ENCODE results near the gene GGTLC2. TPM values are rescaled to one million over a fixed set of nuclear protein-coding genes. Genes with fewer than 3 reads are reported as not detected.
"Not testable (repeated sequence)": the region's sequence is repeated elsewhere in the genome, so short reads cannot be mapped to it uniquely, and the experiment has no call there.

The GGTLC2 gene
- total and polyA plus RNA-seq, 2 donors, result 0.07 TPM; not detected in 1

- WGBS, result 97% methylated on average over 3 of the region's 3 CpGs
- not testable (repeated sequence) for H3K4me1 ChIP-seq (ENCODE audit: control insufficient read depth in 2 of 2, insufficient read depth in 2 of 2, low read length in 2 of 2); H3K36me3 ChIP-seq (ENCODE audit: control insufficient read depth in 2 of 2, insufficient read depth in 2 of 2, low read length in 1 of 2); H3K4me3 ChIP-seq (ENCODE audit: low read length in 2 of 2); H3K27me3 ChIP-seq (ENCODE audit: control insufficient read depth in 2 of 2, insufficient read depth in 1 of 2, low read length in 1 of 2); H3K27ac ChIP-seq (ENCODE audit: low read depth in 1 of 2, low read length in 1 of 2); DNase-seq (ENCODE audit: low read depth in 6 of 9, low spot score in 9 of 9); H3K9me3 ChIP-seq (ENCODE audit: control insufficient read depth in 2 of 2, insufficient read depth in 1 of 2, low read length in 1 of 2)
Observed at GRCh38 chr22:22608022-22608421, 36.4 kb upstream of the GGTLC2 start.

- H3K27ac ChIP-seq (ENCODE audit: low read depth in 1 of 2, low read length in 1 of 2), result no peak overlapping the region
- H3K36me3 ChIP-seq (ENCODE audit: control insufficient read depth in 2 of 2, insufficient read depth in 2 of 2, low read length in 1 of 2), result no peaks in the 10 kb centered on the region
- no peaks in the 10 kb centered on the region for H3K27me3 ChIP-seq (ENCODE audit: control insufficient read depth in 2 of 2, insufficient read depth in 1 of 2, low read length in 1 of 2)
- no peaks in the 10 kb centered on the region for H3K4me1 ChIP-seq (ENCODE audit: control insufficient read depth in 2 of 2, insufficient read depth in 2 of 2, low read length in 2 of 2)
- no peak for DNase-seq (ENCODE audit: low read depth in 6 of 9, low spot score in 9 of 9)
- WGBS, result 92% methylated on average over 5 of the region's 5 CpGs
- H3K4me3 ChIP-seq (ENCODE audit: low read length in 2 of 2), result no peak overlapping the region
- H3K9me3 ChIP-seq (ENCODE audit: control insufficient read depth in 2 of 2, insufficient read depth in 1 of 2, low read length in 1 of 2), result no peaks in the 10 kb centered on the region
Observed at GRCh38 chr22:22609291-22609690, 35.1 kb upstream of the GGTLC2 start.

GRCh38 chr22:22612516-22612915, 31.9 kb upstream of the GGTLC2 start:
- H3K4me3 ChIP-seq (ENCODE audit: low read length in 2 of 2), result no peak overlapping the region
- WGBS, result 95% methylated on average over 2 of the region's 2 CpGs
- no peaks in the 10 kb centered on the region for H3K27me3 ChIP-seq (ENCODE audit: control insufficient read depth in 2 of 2, insufficient read depth in 1 of 2, low read length in 1 of 2)
- H3K36me3 ChIP-seq (ENCODE audit: control insufficient read depth in 2 of 2, insufficient read depth in 2 of 2, low read length in 1 of 2), result no peaks in the 10 kb centered on the region
- DNase-seq (ENCODE audit: low read depth in 6 of 9, low spot score in 9 of 9), result no peak
- H3K4me1 ChIP-seq (ENCODE audit: control insufficient read depth in 2 of 2, insufficient read depth in 2 of 2, low read length in 2 of 2), result peaks cover 0 to 4% of the 10 kb centered on the region in 2 donors
- no peak overlapping the region for H3K27ac ChIP-seq (ENCODE audit: low read depth in 1 of 2, low read length in 1 of 2)
- H3K9me3 ChIP-seq (ENCODE audit: control insufficient read depth in 2 of 2, insufficient read depth in 1 of 2, low read length in 1 of 2), result no peaks in the 10 kb centered on the region

GRCh38 chr22:22614065-22614464, 30.3 kb upstream of the GGTLC2 start:
- H3K27ac ChIP-seq (ENCODE audit: low read depth in 1 of 2, low read length in 1 of 2), result no peak overlapping the region
- DNase-seq (ENCODE audit: low read depth in 6 of 9, low spot score in 9 of 9), result no peak
- H3K27me3 ChIP-seq (ENCODE audit: control insufficient read depth in 2 of 2, insufficient read depth in 1 of 2, low read length in 1 of 2), result no peaks in the 10 kb centered on the region
- no peaks in the 10 kb centered on the region for H3K36me3 ChIP-seq (ENCODE audit: control insufficient read depth in 2 of 2, insufficient read depth in 2 of 2, low read length in 1 of 2)
- 86% methylated on average over 3 of the region's 3 CpGs for WGBS
- H3K4me1 ChIP-seq (ENCODE audit: control insufficient read depth in 2 of 2, insufficient read depth in 2 of 2, low read length in 2 of 2), result peaks cover 0 to 4% of the 10 kb centered on the region in 2 donors
- no peak overlapping the region for H3K4me3 ChIP-seq (ENCODE audit: low read length in 2 of 2)
- H3K9me3 ChIP-seq (ENCODE audit: control insufficient read depth in 2 of 2, insufficient read depth in 1 of 2, low read length in 1 of 2), result no peaks in the 10 kb centered on the region

GRCh38 chr22:22616636-22617035, 27.8 kb upstream of the GGTLC2 start:
- Histone ChIP-seq H3K36me3 (ENCODE audit: control insufficient read depth in 2 of 2, insufficient read depth in 2 of 2, low read length in 1 of 2) (no peaks in the 10 kb centered on the region), H3K27me3 (ENCODE audit: control insufficient read depth in 2 of 2, insufficient read depth in 1 of 2, low read length in 1 of 2) (no peaks in the 10 kb centered on the region), H3K4me3 (ENCODE audit: low read length in 2 of 2) (no peak overlapping the region), H3K27ac (ENCODE audit: low read depth in 1 of 2, low read length in 1 of 2) (no peak overlapping the region), H3K4me1 (ENCODE audit: control insufficient read depth in 2 of 2, insufficient read depth in 2 of 2, low read length in 2 of 2) (peaks cover 0 to 4% of the 10 kb centered on the region in 2 donors), H3K9me3 (ENCODE audit: control insufficient read depth in 2 of 2, insufficient read depth in 1 of 2, low read length in 1 of 2) (no peaks in the 10 kb centered on the region)
- peak in 3 of 9 donors; percentile 1 to 20 (median 9) for DNase-seq (ENCODE audit: low read depth in 6 of 9, low spot score in 9 of 9)
- 48% methylated on average over 5 of the region's 5 CpGs for WGBS

- Histone ChIP-seq H3K4me3 (ENCODE audit: low read length in 2 of 2) (no peak overlapping the region), H3K4me1 (ENCODE audit: control insufficient read depth in 2 of 2, insufficient read depth in 2 of 2, low read length in 2 of 2) (peaks cover 0 to 4% of the 10 kb centered on the region in 2 donors), H3K9me3 (ENCODE audit: control insufficient read depth in 2 of 2, insufficient read depth in 1 of 2, low read length in 1 of 2) (no peaks in the 10 kb centered on the region), H3K27me3 (ENCODE audit: control insufficient read depth in 2 of 2, insufficient read depth in 1 of 2, low read length in 1 of 2) (no peaks in the 10 kb centered on the region), H3K36me3 (ENCODE audit: control insufficient read depth in 2 of 2, insufficient read depth in 2 of 2, low read length in 1 of 2) (no peaks in the 10 kb centered on the region), H3K27ac (ENCODE audit: low read depth in 1 of 2, low read length in 1 of 2) (no peak overlapping the region)
- 96% methylated on average over 7 of the region's 7 CpGs for WGBS
- DNase-seq (ENCODE audit: low read depth in 6 of 9, low spot score in 9 of 9), result no peak
Observed at GRCh38 chr22:22618448-22618847, 26.0 kb upstream of the GGTLC2 start.

- Histone ChIP-seq H3K9me3 (ENCODE audit: control insufficient read depth in 2 of 2, insufficient read depth in 1 of 2, low read length in 1 of 2) (no peaks in the 10 kb centered on the region), H3K36me3 (ENCODE audit: control insufficient read depth in 2 of 2, insufficient read depth in 2 of 2, low read length in 1 of 2) (no peaks in the 10 kb centered on the region), H3K4me3 (ENCODE audit: low read length in 2 of 2) (no peak overlapping the region), H3K27ac (ENCODE audit: low read depth in 1 of 2, low read length in 1 of 2) (no peak overlapping the region), H3K4me1 (ENCODE audit: control insufficient read depth in 2 of 2, insufficient read depth in 2 of 2, low read length in 2 of 2) (peaks cover 0 to 4% of the 10 kb centered on the region in 2 donors), H3K27me3 (ENCODE audit: control insufficient read depth in 2 of 2, insufficient read depth in 1 of 2, low read length in 1 of 2) (no peaks in the 10 kb centered on the region)
- no peak for DNase-seq (ENCODE audit: low read depth in 6 of 9, low spot score in 9 of 9)
- WGBS, result 93% methylated on average over 2 of the region's 2 CpGs
Observed at GRCh38 chr22:22618923-22619322, 25.5 kb upstream of the GGTLC2 start.

- H3K36me3 ChIP-seq (ENCODE audit: control insufficient read depth in 2 of 2, insufficient read depth in 2 of 2, low read length in 1 of 2), result no peaks in the 10 kb centered on the region
- H3K27ac ChIP-seq (ENCODE audit: low read depth in 1 of 2, low read length in 1 of 2), result no peak overlapping the region
- 93% methylated on average over 3 of the region's 3 CpGs for WGBS
- no peak for DNase-seq (ENCODE audit: low read depth in 6 of 9, low spot score in 9 of 9)
- no peak overlapping the region for H3K4me3 ChIP-seq (ENCODE audit: low read length in 2 of 2)
- H3K4me1 ChIP-seq (ENCODE audit: control insufficient read depth in 2 of 2, insufficient read depth in 2 of 2, low read length in 2 of 2), result peaks cover 0 to 4% of the 10 kb centered on the region in 2 donors
- no peaks in the 10 kb centered on the region for H3K9me3 ChIP-seq (ENCODE audit: control insufficient read depth in 2 of 2, insufficient read depth in 1 of 2, low read length in 1 of 2)
- no peaks in the 10 kb centered on the region for H3K27me3 ChIP-seq (ENCODE audit: control insufficient read depth in 2 of 2, insufficient read depth in 1 of 2, low read length in 1 of 2)
Observed at GRCh38 chr22:22619765-22620414, 24.5 kb upstream of the GGTLC2 start.

- H3K4me1 ChIP-seq (ENCODE audit: control insufficient read depth in 2 of 2, insufficient read depth in 2 of 2, low read length in 2 of 2); H3K9me3 ChIP-seq (ENCODE audit: control insufficient read depth in 2 of 2, insufficient read depth in 1 of 2, low read length in 1 of 2); H3K36me3 ChIP-seq (ENCODE audit: control insufficient read depth in 2 of 2, insufficient read depth in 2 of 2, low read length in 1 of 2); H3K27ac ChIP-seq (ENCODE audit: low read depth in 1 of 2, low read length in 1 of 2); H3K27me3 ChIP-seq (ENCODE audit: control insufficient read depth in 2 of 2, insufficient read depth in 1 of 2, low read length in 1 of 2); H3K4me3 ChIP-seq (ENCODE audit: low read length in 2 of 2); DNase-seq (ENCODE audit: low read depth in 6 of 9, low spot score in 9 of 9): not testable (repeated sequence)
- 89% methylated on average over 12 of the region's 18 CpGs for WGBS
Observed at GRCh38 chr22:22628546-22629495, 15.6 kb upstream of the GGTLC2 start.
